ENCODE measurements around the gene AADAT. TPM values are rescaled to one million over a fixed set of nuclear protein-coding genes. Genes with fewer than 3 reads are reported as not detected.

AADAT gene
- total RNA-seq, result 0.93 and 1.2 TPM in 2 replicates

DNA sequence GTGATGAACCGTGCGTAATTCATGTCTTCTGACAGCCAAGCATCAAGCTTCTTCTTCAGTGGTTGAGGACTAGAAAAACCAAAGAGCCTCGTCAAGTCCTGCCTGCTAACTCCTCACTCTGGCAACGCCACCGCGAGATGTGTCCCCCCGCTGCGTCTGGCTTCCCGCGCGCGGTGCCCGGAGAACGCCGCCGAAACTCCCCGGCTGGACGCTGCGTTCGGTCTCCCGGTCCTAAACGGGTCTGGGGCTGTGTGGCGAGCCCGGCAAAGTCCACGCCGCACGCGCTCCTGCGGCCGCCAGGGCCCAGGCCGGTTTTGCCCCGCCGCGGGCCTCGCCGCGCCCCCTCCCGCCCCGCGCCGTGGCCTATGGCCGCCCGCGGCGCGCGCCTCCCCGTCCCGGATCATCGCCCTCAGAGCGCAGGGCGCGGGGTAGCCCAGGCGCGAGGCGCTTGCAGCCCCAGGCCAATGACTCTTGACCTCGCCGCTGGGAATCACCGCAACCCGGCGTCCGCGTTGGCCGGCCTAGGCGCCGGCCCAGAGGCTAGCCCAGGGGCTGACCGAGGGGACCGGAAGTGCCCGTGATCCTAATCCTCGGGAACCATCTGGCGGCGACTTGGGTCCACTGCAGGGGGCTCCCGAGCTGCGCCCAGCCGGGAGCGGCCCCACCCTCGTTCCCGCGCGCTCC is at the start of gene AADAT:
Gene AADAT (minus strand): TSS at position 289 of the 684 bp plus-strand sequence. CDS start 266 bp downstream, at position 23.

DNA sequence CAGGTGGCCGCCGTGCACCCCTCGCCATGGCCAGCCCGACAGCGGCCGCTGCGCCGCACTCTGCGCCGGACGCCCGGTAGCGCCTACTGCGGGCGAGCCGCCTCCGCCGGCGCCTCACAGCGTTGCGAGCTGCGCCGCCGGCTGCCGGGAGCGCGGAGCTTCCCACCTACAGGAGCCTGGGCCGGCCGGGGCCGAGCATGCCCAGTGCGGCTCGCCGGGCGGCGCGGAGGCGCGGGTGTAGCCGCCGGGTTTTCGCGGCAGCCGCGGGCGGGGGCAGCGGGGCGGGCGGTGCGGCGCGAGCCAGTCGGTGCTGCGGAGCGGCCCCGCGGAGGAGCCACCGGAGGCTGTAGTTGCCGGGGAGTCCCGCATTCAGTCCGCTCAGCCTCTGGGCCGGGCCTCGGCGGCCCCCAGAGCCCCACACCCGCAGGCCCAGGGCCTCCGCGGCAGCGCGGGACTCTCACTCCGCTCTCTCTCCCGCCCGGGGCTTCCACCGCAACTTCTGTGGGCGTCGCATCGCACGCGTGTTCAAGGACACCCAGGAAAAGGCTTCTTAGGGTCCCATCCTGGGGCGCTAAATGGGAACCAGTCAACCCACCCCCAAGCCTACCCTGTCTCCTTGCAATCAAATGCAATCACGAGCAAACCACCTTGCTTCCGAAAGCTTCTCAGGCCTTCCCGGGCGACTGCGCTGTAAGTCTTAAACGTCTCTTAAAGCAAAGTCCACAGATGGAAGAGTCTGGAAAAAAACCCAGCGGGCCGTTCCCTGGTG is 63.3 kb downstream of the AADAT start, which contains the start of gene MFAP3L:
Gene MFAP3L (minus strand): TSS at position 143 of the 769 bp plus-strand sequence. CDS start 20,518 bp downstream, outside the sequence.

Small RNAs within 50 kb of the gene (small RNA-seq; reads per million reads assigned to genes)
- not detected for gene APOBEC3AP1

Other genes starting within 250 kb of the AADAT start
- 0.53 and 0.93 TPM in 2 replicates for gene MFAP3L, start 63.6 kb downstream of the AADAT start, total RNA-seq

Measured in thoracic aorta endothelial cell (primary cell).